HG03432 (cell line): ENCODE results near the gene CCDC88A.
"Not testable (repeated sequence)": the region's sequence is repeated elsewhere in the genome, so short reads cannot be mapped to it uniquely, and the experiment has no call there.

Experiments
- ATAC-seq: cut with Tn5 transposase; IDR thresholded peaks from one replicate; pipeline ENCODE4 v1.9.1; 2021; ENCODE audit warnings: mild to moderate bottlenecking, moderate library complexity; ENCODE audit not compliant: unreplicated experiment

CCDC88A gene

GRCh38 chr2:55311444-55311870 lies 108.2 kb downstream of the CCDC88A start:
- ATAC-seq = peak; percentile 96

GRCh38 chr2:55309446-55309845 lies 110.2 kb downstream of the CCDC88A start:
- ATAC-seq = no peak

- ATAC-seq = peak; percentile 90
These were observed 117.4 kb downstream of the CCDC88A start for GRCh38 chr2:55302241-55302640.

- ATAC-seq = peak; percentile 62
These were observed 118.4 kb downstream of the CCDC88A start for GRCh38 chr2:55301277-55301676.

- peak; percentile 66 for ATAC-seq
These were observed 123.3 kb downstream of the CCDC88A start for GRCh38 chr2:55296393-55296792.

- ATAC-seq = no peak
These were observed 136.6 kb downstream of the CCDC88A start for GRCh38 chr2:55283083-55283482.

GRCh38 chr2:55282110-55282917 lies 137.3 kb downstream of the CCDC88A start:
- peak; percentile 99 for ATAC-seq

- not testable (repeated sequence) for ATAC-seq
These were observed 138.7 kb downstream of the CCDC88A start for GRCh38 chr2:55280851-55281546.

GRCh38 chr2:55279859-55280424 lies 139.7 kb downstream of the CCDC88A start:
- ATAC-seq = not testable (repeated sequence)

- ATAC-seq = not testable (repeated sequence)
These were observed 140.3 kb downstream of the CCDC88A start for GRCh38 chr2:55279214-55279835.

- ATAC-seq = no peak
These were observed 142.3 kb downstream of the CCDC88A start for GRCh38 chr2:55277310-55277709.

- ATAC-seq = not testable (repeated sequence)
These were observed 145.3 kb downstream of the CCDC88A start for GRCh38 chr2:55274346-55274745.

- ATAC-seq = no peak
These were observed 150.0 kb downstream of the CCDC88A start for GRCh38 chr2:55269645-55269990.

- peak; percentile 99 for ATAC-seq
These were observed 150.6 kb downstream of the CCDC88A start, which contains the start of gene MTIF2 for GRCh38 chr2:55268907-55269644. TSS of gene MTIF2 (minus strand) at chr2:55269231. CDS start at chr2:55263858, 5,373 bp downstream.

GRCh38 chr2:55268288-55268906 lies 151.3 kb downstream of the CCDC88A start:
- ATAC-seq = no peak

GRCh38 chr2:55259586-55259985 lies 160.1 kb downstream of the CCDC88A start:
- not testable (repeated sequence) for ATAC-seq

- ATAC-seq = no peak
These were observed 166.8 kb downstream of the CCDC88A start for GRCh38 chr2:55252832-55253231.

GRCh38 chr2:55247025-55247424 lies 172.6 kb downstream of the CCDC88A start:
- no peak for ATAC-seq

- ATAC-seq = no peak
These were observed 174.2 kb downstream of the CCDC88A start for GRCh38 chr2:55245411-55245810.

- ATAC-seq = no peak
These were observed 177.0 kb downstream of the CCDC88A start for GRCh38 chr2:55242617-55243016.
